ENCODE measurements around the gene GALNT8.
"Not testable (repeated sequence)": the region's sequence is repeated elsewhere in the genome, so short reads cannot be mapped to it uniquely, and the experiment has no call there.

GALNT8 gene, protein sequence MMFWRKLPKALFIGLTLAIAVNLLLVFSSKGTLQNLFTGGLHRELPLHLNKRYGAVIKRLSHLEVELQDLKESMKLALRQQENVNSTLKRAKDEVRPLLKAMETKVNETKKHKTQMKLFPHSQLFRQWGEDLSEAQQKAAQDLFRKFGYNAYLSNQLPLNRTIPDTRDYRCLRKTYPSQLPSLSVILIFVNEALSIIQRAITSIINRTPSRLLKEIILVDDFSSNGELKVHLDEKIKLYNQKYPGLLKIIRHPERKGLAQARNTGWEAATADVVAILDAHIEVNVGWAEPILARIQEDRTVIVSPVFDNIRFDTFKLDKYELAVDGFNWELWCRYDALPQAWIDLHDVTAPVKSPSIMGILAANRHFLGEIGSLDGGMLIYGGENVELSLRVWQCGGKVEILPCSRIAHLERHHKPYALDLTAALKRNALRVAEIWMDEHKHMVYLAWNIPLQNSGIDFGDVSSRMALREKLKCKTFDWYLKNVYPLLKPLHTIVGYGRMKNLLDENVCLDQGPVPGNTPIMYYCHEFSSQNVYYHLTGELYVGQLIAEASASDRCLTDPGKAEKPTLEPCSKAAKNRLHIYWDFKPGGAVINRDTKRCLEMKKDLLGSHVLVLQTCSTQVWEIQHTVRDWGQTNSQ

DNA sequence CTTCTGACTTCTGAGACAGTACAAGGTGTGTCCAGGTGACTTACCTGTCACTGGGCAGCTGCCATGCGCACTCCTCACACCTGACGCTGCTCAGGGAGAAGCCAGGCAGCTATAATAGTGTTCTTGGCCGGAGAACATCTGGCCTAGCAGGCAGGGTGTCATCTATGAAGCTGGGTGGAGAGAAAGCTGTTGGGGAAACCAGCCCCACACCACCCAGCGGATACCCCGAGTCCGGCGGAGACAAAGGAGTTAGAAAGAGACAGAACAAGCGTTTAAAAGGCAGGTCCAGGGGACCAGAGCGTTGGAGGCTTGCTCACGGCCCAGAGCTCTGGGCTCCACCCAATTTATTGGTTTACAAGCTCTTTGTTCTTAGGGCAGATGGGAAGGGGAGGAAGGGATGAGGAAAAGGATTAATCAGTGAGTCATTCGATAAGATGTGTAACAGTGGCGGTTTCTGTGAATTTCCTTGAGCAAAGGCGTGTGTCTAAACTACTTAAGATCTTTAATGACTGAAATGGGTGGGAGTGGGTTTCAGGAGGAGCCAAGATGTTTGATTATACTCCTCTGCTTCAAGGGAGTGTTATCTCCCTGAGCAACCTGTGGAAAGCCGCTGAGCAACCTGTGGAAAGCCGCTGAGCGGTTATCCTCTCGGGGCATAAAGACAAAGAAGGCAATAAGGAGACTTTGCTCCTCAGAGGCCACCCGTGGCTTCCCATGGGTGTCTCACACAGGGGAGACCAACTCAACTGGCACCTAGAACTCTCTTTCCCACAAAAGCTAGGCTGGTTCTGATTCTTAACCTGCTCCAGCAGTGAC, at the start of gene GALNT8:
TSS of gene GALNT8 (plus strand) at position 580 of the 816 bp plus-strand sequence. CDS start 278 bp downstream, outside the sequence.
- in situ Hi-C loops (cut with MboI; ENCODE audit: low sequenced_read_pairs) = no loop called here

DNA sequence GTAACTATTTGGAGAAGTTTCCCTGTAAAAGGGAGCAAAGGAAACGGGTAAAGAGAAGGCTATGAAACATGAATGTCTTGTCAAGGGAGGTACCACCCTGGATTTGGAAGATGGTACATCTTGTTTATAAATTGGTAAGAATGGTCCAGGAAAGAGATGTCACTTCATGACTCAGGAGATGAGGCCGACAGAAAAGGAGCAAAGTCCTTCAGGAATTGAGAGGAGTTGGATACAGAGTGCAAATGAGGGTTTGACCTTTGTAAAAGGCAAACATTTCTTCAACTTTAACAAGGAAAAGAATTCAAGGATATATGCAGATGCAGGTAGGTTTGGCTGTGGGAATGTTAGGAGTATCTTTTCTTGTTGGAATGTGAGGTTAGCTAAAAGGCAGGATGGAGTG, 40.5 kb upstream of the GALNT8 start:
- in situ Hi-C loops (cut with MboI; ENCODE audit: low sequenced_read_pairs) = no loop called here

DNA sequence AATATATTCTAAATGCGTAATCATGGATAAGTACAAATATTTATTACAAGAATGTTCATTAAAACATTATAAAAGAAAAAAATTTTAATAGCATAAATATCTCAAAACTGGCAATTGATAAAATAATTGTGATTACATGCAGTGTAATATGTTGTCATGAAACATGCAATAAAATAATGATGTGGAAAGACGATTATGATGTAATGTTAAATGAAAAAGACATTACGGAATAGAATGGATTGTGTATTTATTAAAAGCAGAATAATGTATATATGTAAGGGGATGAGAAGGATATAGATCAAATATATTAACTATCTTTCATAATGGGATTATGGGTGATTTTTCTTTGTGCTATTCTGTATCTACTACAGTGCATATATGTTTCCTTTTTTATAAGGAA, 38.5 kb upstream of the GALNT8 start:
- in situ Hi-C loops (cut with MboI; ENCODE audit: low sequenced_read_pairs) = no loop called here

DNA sequence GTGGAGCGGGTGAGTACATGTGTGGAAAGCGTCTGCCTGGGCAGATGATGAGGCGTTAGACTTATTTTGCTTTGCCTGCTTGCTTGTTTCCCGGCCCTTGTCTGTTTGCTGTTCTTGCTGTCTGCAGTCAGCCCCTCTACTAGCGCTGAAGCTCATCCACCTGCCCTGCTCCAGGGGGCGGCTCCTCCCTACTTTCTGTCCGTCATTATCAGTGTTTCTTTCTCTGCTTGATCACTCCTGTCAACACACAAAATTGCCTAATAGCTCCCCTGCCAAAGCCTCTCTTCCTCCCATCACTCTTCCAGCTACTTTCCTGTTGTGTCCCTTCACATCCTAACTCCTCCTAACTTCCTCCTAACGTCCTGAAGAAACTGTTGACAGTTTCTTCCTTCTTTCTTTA, 34.9 kb upstream of the GALNT8 start:
- in situ Hi-C loops (cut with MboI; ENCODE audit: low sequenced_read_pairs) = no loop called here

DNA sequence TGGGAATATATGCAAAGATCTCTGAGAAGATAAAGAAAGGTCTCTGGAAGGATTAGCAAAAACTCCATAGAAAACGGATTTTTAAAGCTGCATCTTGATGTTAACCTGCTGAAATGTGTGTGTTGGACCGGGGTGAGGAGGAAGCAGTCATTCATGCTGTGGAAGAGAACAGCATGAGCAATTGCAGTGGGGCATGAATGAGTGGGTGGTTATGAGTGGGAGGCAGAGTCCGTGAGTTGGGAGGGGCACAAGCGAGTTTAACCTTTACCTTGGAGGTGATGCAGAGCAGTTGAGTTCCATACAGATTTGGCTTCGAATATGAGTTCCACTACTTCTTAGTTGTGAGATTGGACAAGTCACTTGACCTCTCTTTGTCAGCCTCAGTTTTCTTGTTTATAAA, 29.4 kb upstream of the GALNT8 start:
- in situ Hi-C loops (cut with MboI; ENCODE audit: low sequenced_read_pairs) = no loop called here

DNA sequence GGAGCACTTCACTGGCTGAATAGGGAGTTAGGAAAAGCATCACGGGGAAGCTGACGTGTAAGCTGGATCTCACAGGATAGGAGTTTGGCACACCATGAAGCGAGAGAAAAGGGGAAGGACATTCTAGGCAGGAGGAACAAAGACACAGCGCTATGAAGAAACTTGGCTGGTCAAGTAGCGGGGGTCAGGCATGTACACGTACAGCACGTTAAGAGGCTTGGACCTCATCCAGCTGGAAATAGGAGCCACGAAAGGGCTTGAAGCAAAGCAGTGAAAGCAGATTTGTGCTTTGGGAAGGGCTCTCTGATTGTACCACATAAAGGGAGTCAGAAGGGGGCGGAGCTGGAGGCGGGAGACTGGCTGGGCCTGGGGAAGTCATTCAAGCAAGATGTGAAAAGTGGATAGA, 19.6 kb upstream of the GALNT8 start:
- in situ Hi-C loops (cut with MboI; ENCODE audit: low sequenced_read_pairs) = no loop called here

DNA sequence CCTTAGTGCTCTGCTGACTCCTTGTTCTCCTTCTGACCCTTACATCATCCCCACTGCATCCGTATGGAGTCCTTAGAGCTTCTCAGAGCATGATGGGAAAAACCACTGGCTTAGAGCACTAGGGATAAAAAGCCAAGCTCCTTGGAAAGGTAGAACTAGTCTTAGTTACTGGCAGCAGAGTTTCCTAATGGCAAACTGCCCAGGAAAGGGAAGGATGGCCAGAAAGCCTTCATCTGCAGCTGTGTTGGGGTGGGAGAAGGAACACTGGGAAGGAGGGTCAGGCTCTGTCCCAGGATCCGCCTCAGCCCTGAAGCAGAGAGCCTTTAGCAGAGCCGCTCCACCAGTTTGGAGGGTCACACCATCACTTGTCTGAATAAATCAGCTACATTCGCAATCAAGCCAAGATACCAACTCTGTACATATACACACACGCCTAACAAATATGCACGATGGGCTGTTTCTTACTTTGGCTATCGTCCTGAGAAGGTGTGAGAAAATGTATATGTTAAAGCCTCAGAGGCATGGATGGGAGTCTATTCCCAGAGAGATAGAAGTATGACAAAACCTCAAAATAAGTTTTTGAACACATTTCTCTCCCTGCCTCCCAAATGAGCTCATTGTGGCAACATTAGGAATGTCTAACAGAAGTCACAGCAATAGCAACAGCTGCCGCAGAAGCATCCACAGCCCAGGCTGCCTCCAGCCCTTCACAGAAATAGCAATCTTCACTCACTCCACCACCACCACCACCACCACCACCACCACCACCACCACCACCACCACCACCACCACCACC, 18.6 kb upstream of the GALNT8 start:
- in situ Hi-C loops (cut with MboI; ENCODE audit: low sequenced_read_pairs) = no loop called here

DNA sequence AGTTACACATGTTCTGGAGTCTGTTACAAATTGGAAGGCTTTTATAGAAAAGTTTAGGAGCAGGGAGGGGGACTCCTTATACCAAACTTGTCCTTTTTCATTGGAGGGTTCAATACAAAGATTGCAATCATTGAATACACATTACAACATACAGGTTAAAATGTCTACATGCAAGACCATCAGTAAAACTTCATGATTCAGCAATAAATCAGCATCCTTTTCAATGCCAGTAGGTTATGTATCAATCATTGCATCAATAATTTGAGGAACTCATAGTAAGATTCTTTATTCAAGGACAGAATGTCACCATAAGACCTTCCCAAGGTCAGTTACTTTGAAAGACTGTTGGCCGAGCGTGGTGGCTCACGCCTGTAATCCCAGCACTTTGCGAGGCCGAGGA, 16.5 kb upstream of the GALNT8 start:
- in situ Hi-C loops (cut with MboI; ENCODE audit: low sequenced_read_pairs) = no loop called here

DNA sequence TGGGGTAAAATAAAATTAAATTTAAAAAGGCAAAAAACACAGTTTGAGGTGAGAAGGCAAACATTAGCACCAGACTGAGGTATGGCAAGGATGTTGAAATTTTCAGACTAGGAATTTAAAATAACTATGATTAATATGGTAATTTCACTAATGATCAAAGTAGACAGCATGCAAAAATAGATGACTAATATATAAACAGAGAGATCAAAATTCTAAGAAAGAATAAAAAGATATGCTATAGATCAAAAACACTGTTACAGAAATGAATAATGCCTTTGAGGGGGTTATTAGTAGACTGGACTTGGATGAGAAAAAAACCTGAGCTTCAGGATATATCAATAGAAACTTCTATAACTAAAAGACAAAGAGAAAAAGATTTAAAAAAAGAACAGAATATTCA, 14.4 kb upstream of the GALNT8 start:
- in situ Hi-C loops (cut with MboI; ENCODE audit: low sequenced_read_pairs) = no loop called here

DNA sequence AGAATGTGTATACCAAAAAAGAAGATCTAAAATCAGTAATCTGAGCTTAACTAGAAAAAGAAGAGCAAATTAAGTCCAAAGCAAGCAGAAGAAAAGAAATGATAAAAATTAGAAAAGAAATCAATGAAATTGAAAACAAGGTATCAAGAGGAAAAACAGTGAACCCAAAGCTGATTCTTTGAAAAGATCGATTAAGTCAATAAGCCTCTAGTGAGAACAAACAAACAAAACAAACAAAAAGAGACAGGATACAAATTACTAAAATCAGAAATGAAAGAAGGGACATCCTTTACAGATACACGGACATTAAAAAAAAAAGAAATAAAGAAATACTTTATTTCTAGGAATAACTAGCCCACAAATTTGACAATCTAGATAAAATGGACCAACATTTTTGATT, 12.9 kb upstream of the GALNT8 start:
- in situ Hi-C loops (cut with MboI; ENCODE audit: low sequenced_read_pairs) = no loop called here

DNA sequence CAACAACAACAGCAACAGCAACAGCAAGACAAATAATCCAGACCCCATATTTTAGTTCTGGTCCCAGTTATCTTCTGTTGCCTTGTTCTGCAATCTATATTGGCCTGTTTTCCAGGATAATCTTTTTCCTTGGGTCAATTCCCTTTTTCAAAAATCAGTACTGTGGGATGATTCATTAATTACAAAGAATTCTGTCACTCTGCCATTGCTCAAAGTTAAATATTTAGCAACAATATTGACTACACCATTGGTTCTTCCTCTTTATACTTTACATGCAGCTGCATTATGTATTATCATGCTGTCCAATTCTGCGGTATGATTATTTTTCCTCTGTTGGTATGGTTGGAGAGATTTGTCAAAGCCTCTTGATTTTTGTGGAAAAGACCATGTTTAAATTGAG, 10.1 kb upstream of the GALNT8 start:
- in situ Hi-C loops (cut with MboI; ENCODE audit: low sequenced_read_pairs) = no loop called here

DNA sequence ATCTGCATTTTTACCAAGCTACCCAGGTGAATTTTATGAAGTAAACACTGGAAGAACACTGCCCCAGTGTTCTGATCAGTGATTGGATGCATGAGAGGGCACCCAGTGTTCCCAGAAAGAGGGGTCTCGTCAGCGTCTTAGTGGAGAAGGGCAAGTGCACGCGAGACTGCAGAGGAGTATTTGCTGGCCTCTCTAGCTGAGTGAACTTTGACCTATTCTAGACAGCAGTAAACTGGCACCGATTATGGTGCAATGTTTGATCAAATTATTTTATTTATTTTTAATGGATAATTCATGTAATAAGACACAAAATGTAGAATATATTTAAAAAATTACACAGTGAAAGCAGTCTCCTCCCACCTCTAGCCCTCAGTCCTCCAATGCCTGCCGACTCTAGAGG, 5.3 kb upstream of the GALNT8 start:
- in situ Hi-C loops (cut with MboI; ENCODE audit: low sequenced_read_pairs) = no loop called here

DNA sequence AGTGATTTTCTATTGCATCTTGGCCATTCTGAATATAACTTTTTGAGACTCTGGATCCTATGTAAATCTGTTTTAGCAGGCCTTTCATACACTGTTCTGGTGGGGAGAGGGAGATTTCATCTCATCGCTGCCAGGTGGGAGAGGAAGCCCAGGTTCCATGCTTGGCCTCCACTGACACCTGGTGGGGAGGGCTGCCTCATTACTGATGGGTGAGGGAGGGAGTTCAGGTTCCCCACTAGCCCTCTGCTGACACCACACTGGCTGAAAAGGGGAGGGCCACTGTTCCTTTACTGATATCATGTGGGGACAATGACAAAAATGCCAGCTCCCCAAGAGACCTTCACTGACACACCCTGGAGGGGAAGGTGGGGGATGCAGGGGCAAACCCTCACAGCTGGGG, 2.4 kb upstream of the GALNT8 start:
- in situ Hi-C loops (cut with MboI; ENCODE audit: low sequenced_read_pairs) = no loop called here

DNA sequence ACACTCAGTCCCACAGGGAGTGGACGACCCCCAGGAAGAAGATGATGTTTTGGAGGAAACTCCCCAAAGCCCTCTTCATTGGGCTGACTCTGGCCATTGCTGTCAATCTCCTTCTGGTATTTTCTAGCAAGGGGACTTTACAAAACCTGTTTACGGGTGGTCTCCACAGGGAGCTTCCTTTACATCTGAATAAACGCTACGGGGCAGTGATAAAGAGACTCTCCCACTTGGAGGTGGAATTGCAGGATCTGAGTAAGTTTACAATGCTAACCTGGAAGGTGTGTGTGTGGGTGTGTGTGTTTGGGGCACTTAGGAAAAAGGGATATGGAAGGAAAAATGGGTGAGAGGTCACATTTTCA, 416 bp downstream of the GALNT8 start:
- in situ Hi-C loops (cut with MboI; ENCODE audit: low sequenced_read_pairs) = no loop called here

DNA sequence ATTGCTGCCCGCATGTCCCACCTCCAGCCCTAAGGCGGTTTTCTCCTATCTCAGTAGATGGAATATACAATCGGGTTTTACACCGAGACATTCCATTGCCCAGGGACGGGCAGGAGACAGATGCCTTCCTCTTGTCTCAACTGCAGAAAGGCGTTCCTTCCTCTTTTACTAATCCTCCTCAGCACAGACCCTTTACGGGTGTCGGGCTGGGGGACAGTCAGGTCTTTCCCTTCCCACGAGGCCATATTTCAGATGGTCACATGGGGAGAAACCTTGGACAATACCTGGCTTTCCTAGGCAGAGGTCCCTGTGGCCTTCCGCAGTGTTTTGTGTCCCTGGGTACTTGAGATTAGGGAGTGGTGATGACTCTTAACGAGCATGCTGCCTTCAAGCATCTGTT, 1.4 kb downstream of the GALNT8 start:
- in situ Hi-C loops (cut with MboI; ENCODE audit: low sequenced_read_pairs) = not testable (repeated sequence)

DNA sequence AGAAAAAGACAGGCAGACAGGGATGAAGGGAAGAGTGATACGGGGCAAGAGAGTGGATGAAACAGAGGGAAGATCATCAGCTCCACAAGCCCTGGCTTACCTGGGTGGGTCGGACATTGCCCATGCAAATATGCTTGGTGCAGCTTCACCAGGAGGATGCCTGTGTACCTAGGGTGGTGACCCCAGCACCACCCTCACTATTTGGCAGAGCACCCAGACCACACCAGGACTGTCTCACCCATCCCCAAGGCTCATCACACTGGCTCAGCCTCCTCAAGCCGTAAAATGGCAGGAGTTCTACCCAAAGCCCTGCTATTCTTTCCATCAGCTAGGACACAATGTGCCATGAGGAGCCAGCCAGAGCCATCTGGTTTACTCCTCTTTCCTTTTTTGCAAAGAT, 3.0 kb downstream of the GALNT8 start:
- in situ Hi-C loops (cut with MboI; ENCODE audit: low sequenced_read_pairs) = no loop called here

DNA sequence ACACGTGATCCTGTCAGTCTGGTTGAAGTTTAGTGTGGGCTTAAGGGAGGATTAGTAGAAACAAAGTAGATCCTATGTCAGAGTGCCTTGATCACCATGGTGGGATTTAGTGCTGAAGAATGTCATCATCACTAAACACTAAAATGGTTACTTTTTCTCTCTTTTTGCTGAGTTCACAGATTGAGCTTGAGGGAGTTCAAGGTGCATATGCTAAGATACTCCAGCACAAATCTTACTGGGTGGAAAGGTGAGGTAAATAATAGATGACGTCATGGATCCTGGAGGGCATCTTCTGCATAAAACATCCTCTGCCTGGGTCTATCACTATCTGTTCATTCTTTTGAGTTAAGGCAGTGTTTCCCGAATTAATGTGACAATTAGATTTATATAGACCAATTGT, 4.9 kb downstream of the GALNT8 start:
- in situ Hi-C loops (cut with MboI; ENCODE audit: low sequenced_read_pairs) = no loop called here

DNA sequence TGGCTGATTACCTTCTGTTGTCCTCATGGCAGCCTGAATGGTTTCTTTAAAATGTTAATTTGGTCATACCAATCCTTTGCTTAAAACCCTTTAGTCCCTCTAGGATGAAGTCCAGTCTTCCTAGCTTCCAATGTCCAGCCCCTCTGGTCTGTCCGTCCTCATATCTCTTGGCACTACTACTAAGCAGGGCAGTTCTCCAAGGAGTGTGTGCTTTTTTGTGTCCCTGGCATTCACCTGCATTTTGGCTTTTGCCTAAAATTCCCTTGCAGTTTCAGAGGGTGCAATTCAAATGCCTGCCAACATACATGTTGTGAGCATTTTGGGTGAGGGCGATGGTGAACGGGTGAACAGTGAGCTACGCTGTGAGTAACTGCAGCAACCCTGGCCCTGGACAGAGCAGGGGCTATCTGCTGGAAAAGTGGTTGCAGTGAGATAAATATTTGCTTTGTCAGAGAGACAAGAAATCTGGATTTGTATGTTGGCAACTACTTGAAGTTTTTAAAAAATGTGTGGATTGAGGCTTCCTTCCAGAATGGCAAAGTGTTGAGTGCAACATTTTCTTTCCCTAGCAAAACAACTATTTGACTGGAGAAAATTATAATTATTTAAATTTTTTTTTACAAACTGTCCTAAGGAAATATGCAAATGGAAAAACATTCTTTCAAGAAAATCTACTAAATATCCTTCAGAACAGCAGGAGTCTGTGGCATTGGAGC, 14.6 kb downstream of the GALNT8 start:
- in situ Hi-C loops (cut with MboI; ENCODE audit: low sequenced_read_pairs) = no loop called here

DNA sequence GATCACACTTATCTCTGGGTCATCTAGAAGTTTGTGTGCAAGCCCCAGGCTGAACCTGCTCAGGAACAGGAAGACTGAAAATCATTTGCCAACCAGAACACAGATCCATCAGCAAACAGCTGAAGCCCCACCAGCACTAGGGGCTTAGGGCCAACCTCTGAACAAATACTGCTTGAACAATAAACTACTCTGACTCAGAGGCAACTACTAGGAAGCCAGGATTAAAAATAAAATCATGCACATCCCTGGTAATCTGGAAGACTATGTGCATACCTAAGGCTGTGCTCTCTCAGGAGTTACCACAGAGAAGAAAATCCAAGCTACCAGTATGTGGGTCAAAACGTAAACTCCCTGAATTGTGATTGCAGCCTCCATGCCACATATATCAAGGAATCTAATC, 15.9 kb downstream of the GALNT8 start:
- in situ Hi-C loops (cut with MboI; ENCODE audit: low sequenced_read_pairs) = no loop called here

DNA sequence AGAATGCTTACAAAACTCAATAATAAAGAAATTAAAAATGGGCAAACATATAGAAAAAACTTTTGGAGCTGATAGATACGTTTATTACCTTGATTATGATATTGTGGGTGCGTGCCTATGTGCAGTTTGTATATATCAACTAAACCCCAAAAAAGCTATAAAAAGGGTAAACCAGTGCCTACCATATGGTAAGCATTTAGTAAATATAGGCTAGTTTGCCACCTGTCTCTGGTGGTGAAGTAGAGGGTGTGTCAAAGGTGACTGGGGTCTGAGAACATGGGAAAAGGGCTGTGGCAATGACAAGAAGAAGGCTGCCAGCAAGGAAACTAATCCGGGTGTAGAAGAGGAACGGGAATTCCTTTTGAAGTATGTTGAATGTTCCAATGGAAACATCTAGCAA, 18.3 kb downstream of the GALNT8 start:
- in situ Hi-C loops (cut with MboI; ENCODE audit: low sequenced_read_pairs) = no loop called here

All from HL-60/S4 (cell line).